Central memory CD4-positive, alpha-beta T cell (primary cell): ENCODE results near the gene NCSTN.

ENCODE experiments used
- DNase-seq: peaks from one replicate; pipeline ENCODE4 v3.0.0; 2022

NCSTN gene

DNA sequence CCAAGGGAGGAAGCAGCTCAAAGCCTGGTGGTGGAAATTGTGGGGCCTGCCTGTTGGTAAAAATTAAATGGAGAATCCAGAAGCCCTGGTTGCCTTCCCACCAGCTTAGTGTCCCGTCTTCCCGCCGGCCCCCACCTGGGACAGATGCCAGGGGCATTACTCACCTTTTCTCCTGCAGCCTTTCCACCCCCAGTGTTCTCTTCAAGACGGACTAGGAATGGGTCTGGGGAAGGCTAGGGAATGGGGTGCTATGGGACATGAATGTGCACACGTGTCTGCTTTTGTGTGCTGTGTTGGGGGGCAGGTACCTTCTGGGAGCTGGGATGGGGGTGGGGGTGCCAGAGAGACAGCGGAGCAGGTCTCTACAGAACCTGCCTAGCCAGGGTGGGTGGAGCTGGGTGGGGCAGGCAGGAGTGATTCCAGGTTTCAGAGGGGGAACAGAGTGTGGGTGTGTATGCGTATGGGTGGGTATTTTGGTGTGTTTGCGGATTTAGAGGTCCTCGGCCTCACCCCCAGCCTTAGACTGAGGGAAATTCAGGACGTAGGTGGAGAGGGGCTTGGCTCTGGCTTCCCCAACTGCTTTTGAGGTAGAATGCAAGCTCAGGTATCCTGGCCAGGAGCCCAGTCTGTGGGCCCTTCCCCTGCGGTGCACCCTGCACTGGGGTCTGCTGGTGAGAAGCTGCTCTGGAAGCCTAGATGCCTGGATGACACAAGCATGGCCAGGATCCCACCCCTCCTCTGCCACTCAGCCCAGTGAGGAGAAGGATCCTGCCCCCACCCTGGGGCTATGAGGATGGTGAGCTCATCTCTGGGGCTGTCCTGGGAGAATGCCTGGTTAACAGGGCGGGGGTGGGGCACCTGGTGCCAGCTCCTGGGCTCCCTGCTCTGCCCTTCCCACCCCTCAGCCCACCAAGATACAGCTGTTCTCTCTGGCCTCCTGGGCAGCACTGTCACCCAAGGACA lies 64.9 kb downstream of the NCSTN start:
- DNase-seq = no peak
